Activated T-helper 1 cell treated with anti-CD3 and anti-CD28 coated beads, Interleukin-2, amount 50 U/mL, for 16 hours (primary cell): ENCODE results near the gene PXMP4.
"Not testable (repeated sequence)": the region's sequence is repeated elsewhere in the genome, so short reads cannot be mapped to it uniquely, and the experiment has no call there.

Experiments
- DNase-seq, 2 donors: peaks; one replicate each; pipeline ENCODE4 v3.0.0-alpha.2; 2020; ENCODE audit warnings: low read depth in 1 of 2, low spot score in 1 of 2

The PXMP4 gene

GRCh38 chr20:33719989-33720709 lies at the start of gene PXMP4:
TSS of gene PXMP4 (minus strand) at chr20:33720310. CDS start at chr20:33720207, 103 bp downstream.
- peak; percentile 62 to 77 for DNase-seq

GRCh38 chr20:33769043-33769442 lies 48.9 kb upstream of the PXMP4 start:
- no peak for DNase-seq

GRCh38 chr20:33767777-33768138 lies 47.6 kb upstream of the PXMP4 start:
- DNase-seq = no peak

- DNase-seq = no peak
Measured at GRCh38 chr20:33766686-33767085, 46.6 kb upstream of the PXMP4 start.

- no peak for DNase-seq
Measured at GRCh38 chr20:33765592-33765991, 45.5 kb upstream of the PXMP4 start.

- no peak for DNase-seq
Measured at GRCh38 chr20:33765099-33765498, 45.0 kb upstream of the PXMP4 start.

GRCh38 chr20:33761698-33762250 lies 41.7 kb upstream of the PXMP4 start:
- no peak for DNase-seq

- DNase-seq = no peak
Measured at GRCh38 chr20:33757458-33757857, 37.3 kb upstream of the PXMP4 start.

GRCh38 chr20:33757046-33757445 lies 36.9 kb upstream of the PXMP4 start:
- no peak for DNase-seq

- DNase-seq = not testable (repeated sequence)
Measured at GRCh38 chr20:33755936-33756490, 35.9 kb upstream of the PXMP4 start.

GRCh38 chr20:33753763-33754162 lies 33.7 kb upstream of the PXMP4 start:
- DNase-seq = no peak

- no peak for DNase-seq
Measured at GRCh38 chr20:33753143-33753542, 33.0 kb upstream of the PXMP4 start.

GRCh38 chr20:33751775-33752174 lies 31.7 kb upstream of the PXMP4 start:
- no peak for DNase-seq

- no peak for DNase-seq
Measured at GRCh38 chr20:33746325-33746998, 26.4 kb upstream of the PXMP4 start.

GRCh38 chr20:33744773-33745385 lies 24.8 kb upstream of the PXMP4 start:
- DNase-seq = no peak

GRCh38 chr20:33744181-33744580 lies 24.1 kb upstream of the PXMP4 start:
- no peak for DNase-seq

GRCh38 chr20:33740189-33740588 lies 20.1 kb upstream of the PXMP4 start:
- no peak for DNase-seq

- DNase-seq = no peak
Measured at GRCh38 chr20:33739493-33739892, 19.4 kb upstream of the PXMP4 start.

GRCh38 chr20:33736962-33737361 lies 16.9 kb upstream of the PXMP4 start:
- no peak for DNase-seq

- DNase-seq = no peak
Measured at GRCh38 chr20:33733654-33734576, 13.8 kb upstream of the PXMP4 start.
